ENCODE results near the gene ZNF438.
A peak's percentile ranks its signal among the peaks of the same experiment; 100 is the strongest.

ZNF438 gene

GRCh38 chr10:30811276-30812017, 220.2 kb downstream of the ZNF438 start:
- TF ChIP-seq CTCF (IDR thresholded peaks at IDR 0.05; ENCODE audit: low read depth, low read length), result no peak

GRCh38 chr10:30810416-30810815, 221.2 kb downstream of the ZNF438 start:
- TF ChIP-seq CTCF (IDR thresholded peaks at IDR 0.05; ENCODE audit: low read depth, low read length), result no peak
- DNase-seq (ENCODE audit: extremely low read depth, low read depth), result no peak

More at GRCh38 chr10:30811276-30812017, 220.2 kb downstream of the ZNF438 start:
- no peak for DNase-seq (ENCODE audit: extremely low read depth, low read depth)

GRCh38 chr10:30806850-30807249, 224.8 kb downstream of the ZNF438 start:
- TF ChIP-seq CTCF (IDR thresholded peaks at IDR 0.05; ENCODE audit: low read depth, low read length), result no peak
- DNase-seq (ENCODE audit: extremely low read depth, low read depth), result no peak

GRCh38 chr10:30805061-30805460, 226.6 kb downstream of the ZNF438 start:
- no peak for DNase-seq (ENCODE audit: extremely low read depth, low read depth)
- no peak for TF ChIP-seq CTCF (IDR thresholded peaks at IDR 0.05; ENCODE audit: low read depth, low read length)

- DNase-seq (ENCODE audit: extremely low read depth, low read depth), result no peak
- no peak for TF ChIP-seq CTCF (IDR thresholded peaks at IDR 0.05; ENCODE audit: low read depth, low read length)
Observed at GRCh38 chr10:30804478-30805055, 227.1 kb downstream of the ZNF438 start.

GRCh38 chr10:30803892-30804322, 227.8 kb downstream of the ZNF438 start:
- no peak for TF ChIP-seq CTCF (IDR thresholded peaks at IDR 0.05; ENCODE audit: low read depth, low read length)
- peak; percentile 86 for DNase-seq (ENCODE audit: extremely low read depth, low read depth)

GRCh38 chr10:30803058-30803457, 228.6 kb downstream of the ZNF438 start:
- no peak for DNase-seq (ENCODE audit: extremely low read depth, low read depth)
- no peak for TF ChIP-seq CTCF (IDR thresholded peaks at IDR 0.05; ENCODE audit: low read depth, low read length)
